NB4 (cell line): ENCODE data around the gene ATP13A2.

ENCODE experiments used
- MYC ChIP-seq: IDR thresholded peaks from 2 replicates; pipeline ENCODE4 v1.6.1; 2011; ENCODE audit warnings: low read depth, low read length
- POLR2A ChIP-seq: IDR thresholded peaks from 2 replicates; pipeline ENCODE4 v1.6.1; 2011; ENCODE audit warnings: mild to moderate bottlenecking; ENCODE audit not compliant: insufficient read length; ENCODE audit errors: extremely low read depth
- TF ChIP-seq, protein P1 (sequence below): IDR thresholded peaks from one replicate; pipeline ENCODE4 v1.5.1; 2012; ENCODE audit warnings: low read depth, low read length
- TF ChIP-seq, protein P2 (sequence below): IDR thresholded peaks from 2 replicates; pipeline ENCODE4 v1.6.1; 2011; ENCODE audit warnings: low read depth, low read length

DNA sequence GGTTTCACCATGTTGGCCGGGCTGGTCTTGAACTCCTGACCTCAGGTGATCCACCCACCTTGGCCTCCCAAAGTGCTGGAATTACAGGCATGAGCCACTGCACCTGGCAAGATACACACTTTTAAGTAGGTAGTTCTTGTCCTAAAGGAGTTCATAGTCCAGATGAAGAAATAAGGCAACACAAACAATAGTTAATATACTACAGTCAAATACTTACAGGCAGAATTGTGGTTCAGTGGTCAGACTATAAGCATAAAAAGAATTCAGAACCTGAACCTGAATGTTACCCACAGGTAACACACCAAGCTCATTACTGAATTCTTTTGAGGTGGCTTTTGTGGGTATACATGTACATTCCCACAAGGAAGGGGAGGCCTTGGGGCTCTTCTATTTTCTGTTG lies 40.3 kb upstream of the ATP13A2 start:
- TF ChIP-seq, protein P1, sequence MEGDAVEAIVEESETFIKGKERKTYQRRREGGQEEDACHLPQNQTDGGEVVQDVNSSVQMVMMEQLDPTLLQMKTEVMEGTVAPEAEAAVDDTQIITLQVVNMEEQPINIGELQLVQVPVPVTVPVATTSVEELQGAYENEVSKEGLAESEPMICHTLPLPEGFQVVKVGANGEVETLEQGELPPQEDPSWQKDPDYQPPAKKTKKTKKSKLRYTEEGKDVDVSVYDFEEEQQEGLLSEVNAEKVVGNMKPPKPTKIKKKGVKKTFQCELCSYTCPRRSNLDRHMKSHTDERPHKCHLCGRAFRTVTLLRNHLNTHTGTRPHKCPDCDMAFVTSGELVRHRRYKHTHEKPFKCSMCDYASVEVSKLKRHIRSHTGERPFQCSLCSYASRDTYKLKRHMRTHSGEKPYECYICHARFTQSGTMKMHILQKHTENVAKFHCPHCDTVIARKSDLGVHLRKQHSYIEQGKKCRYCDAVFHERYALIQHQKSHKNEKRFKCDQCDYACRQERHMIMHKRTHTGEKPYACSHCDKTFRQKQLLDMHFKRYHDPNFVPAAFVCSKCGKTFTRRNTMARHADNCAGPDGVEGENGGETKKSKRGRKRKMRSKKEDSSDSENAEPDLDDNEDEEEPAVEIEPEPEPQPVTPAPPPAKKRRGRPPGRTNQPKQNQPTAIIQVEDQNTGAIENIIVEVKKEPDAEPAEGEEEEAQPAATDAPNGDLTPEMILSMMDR = no peak
- no peak for TF ChIP-seq POLR2A
- TF ChIP-seq, protein P2, sequence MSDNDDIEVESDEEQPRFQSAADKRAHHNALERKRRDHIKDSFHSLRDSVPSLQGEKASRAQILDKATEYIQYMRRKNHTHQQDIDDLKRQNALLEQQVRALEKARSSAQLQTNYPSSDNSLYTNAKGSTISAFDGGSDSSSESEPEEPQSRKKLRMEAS = no peak
- TF ChIP-seq MYC = no peak
